ENCODE data around the gene CNTNAP2.

CNTNAP2 gene

DNA sequence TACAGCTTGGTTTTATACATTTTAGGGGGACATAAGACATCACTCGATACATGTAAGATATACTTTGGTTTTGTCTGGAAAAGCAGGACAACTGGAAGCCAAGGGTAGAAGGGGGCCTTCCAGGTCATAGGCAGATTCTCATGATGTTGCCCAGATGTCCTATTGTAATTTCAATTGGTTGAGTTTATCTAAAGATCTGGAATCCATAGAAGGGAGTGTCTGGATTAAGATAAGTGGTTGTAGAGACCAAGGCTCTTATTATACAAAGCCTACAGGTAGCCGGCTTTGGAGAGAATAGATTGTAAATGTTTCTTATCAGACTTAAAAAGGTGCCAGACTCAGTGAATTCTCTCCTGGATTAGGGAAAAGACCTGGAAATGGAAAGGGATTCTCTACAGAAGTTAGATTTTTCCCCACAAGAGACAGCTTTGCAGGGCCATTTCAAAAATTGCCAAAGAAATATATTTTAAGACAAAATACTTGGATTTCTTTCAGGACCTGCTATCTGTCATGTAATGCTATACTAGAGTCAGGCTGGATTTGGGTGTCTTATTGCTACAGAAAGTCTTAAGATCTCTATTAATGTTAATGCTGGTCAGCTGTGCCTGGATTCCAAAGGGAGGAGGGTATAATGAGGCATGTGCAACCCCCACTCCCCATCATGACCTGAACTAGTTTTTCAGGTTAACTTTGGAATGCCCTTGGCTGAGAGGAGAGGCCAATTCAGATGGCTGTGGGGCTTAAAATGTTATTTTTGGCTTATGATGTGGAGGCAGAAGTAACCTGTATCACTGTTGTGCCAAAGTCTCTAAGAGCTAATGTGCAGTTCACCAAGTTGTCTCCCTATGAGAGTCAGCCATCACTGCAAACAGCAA, 1962.8 kb downstream of the CNTNAP2 start:
- DNase-seq (ENCODE audit: insufficient read length, low spot score): no peak
- no peak for TF ChIP-seq TAF1 (IDR thresholded peaks at IDR 0.05; ENCODE audit: low read depth, low read length)
- TF ChIP-seq SPI1 (IDR thresholded peaks at IDR 0.05; ENCODE audit: low read depth, low read length): no peak
- TF ChIP-seq POLR2AphosphoS5 (IDR thresholded peaks at IDR 0.05; ENCODE audit: low read depth, low read length): no peak
- no peak for TF ChIP-seq POU2F2 (IDR thresholded peaks at IDR 0.05; ENCODE audit: low read depth, low read length)
- TF ChIP-seq POLR2A (IDR thresholded peaks at IDR 0.05; ENCODE audit: low read depth, low read length): no peak
- no peak for TF ChIP-seq PAX5 (IDR thresholded peaks at IDR 0.05; ENCODE audit: insufficient read depth, low read length, severe bottlenecking)
- no peak for FAIRE-seq

DNA sequence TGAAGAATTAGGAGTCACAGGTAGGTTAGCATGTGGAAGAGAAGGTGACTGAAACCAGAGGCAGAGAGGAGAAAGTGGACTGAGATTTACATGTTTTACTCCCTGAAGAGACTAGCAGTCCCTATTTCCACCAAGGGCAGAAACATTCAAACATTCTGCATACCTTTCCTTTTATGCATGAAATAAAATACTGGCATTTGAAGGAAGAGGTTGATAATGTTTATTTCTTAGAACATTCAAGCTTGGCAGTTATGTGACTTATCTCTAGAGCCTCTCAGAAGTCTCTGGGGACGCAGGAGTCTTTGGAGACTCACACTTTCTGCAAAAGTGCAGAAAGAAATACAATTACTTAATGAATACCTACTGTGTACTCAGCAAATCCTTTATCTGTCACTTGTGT, 1966.8 kb downstream of the CNTNAP2 start:
- no peak for DNase-seq (ENCODE audit: insufficient read length, low spot score)

GRCh38 chr7:148084138-148084537, 1967.5 kb downstream of the CNTNAP2 start:
- DNase-seq (ENCODE audit: insufficient read length, low spot score): no peak
- FAIRE-seq: peak; percentile 33
- TF ChIP-seq SPI1 (IDR thresholded peaks at IDR 0.05; ENCODE audit: low read depth, low read length) (no peak), POLR2AphosphoS5 (IDR thresholded peaks at IDR 0.05; ENCODE audit: low read depth, low read length) (no peak), POLR2A (IDR thresholded peaks at IDR 0.05; ENCODE audit: low read depth, low read length) (no peak), PAX5 (IDR thresholded peaks at IDR 0.05; ENCODE audit: insufficient read depth, low read length, severe bottlenecking) (no peak), POU2F2 (IDR thresholded peaks at IDR 0.05; ENCODE audit: low read depth, low read length) (no peak), TAF1 (IDR thresholded peaks at IDR 0.05; ENCODE audit: low read depth, low read length) (no peak)

More for the DNA sequence above, 1966.8 kb downstream of the CNTNAP2 start:
- TF ChIP-seq TAF1 (IDR thresholded peaks at IDR 0.05; ENCODE audit: low read depth, low read length): no peak
- no peak for TF ChIP-seq POLR2AphosphoS5 (IDR thresholded peaks at IDR 0.05; ENCODE audit: low read depth, low read length)
- TF ChIP-seq SPI1 (IDR thresholded peaks at IDR 0.05; ENCODE audit: low read depth, low read length): no peak
- TF ChIP-seq POU2F2 (IDR thresholded peaks at IDR 0.05; ENCODE audit: low read depth, low read length): no peak
- TF ChIP-seq PAX5 (IDR thresholded peaks at IDR 0.05; ENCODE audit: insufficient read depth, low read length, severe bottlenecking): no peak
- no peak for FAIRE-seq

DNA sequence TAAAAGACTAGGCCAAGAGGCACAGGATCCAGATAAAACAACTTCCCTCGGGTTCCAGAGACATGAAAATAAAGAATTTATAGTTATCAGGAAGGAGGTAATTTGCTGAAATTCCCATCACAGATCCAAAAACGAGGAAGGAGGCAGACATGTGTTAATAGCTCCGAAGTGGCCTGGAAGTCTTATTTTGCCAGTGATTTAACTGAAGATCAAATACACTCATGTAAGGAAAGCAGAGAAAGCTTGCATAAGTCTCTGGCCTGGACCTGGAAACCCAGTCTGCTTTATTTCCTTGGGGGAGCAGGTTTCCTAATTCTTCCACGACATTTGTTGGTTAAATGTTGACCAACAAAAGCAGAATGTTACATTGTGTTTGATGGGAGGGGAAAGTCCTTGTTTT, 1975.3 kb downstream of the CNTNAP2 start:
- FAIRE-seq (no peak), DNase-seq (ENCODE audit: insufficient read length, low spot score) (no peak)
- TF ChIP-seq POLR2AphosphoS5 (IDR thresholded peaks at IDR 0.05; ENCODE audit: low read depth, low read length): no peak
- no peak for TF ChIP-seq POLR2A (IDR thresholded peaks at IDR 0.05; ENCODE audit: low read depth, low read length)
- TF ChIP-seq POU2F2 (IDR thresholded peaks at IDR 0.05; ENCODE audit: low read depth, low read length): no peak
- no peak for TF ChIP-seq PAX5 (IDR thresholded peaks at IDR 0.05; ENCODE audit: insufficient read depth, low read length, severe bottlenecking)
- TF ChIP-seq SPI1 (IDR thresholded peaks at IDR 0.05; ENCODE audit: low read depth, low read length): no peak
- no peak for TF ChIP-seq TAF1 (IDR thresholded peaks at IDR 0.05; ENCODE audit: low read depth, low read length)

- no peak for FAIRE-seq
These were observed 1977.0 kb downstream of the CNTNAP2 start for GRCh38 chr7:148093375-148094166.

GRCh38 chr7:148095066-148095465, 1978.5 kb downstream of the CNTNAP2 start:
- DNase-seq (ENCODE audit: insufficient read length, low spot score) (no peak), FAIRE-seq (no peak)
- no peak for TF ChIP-seq SPI1 (IDR thresholded peaks at IDR 0.05; ENCODE audit: low read depth, low read length)
- no peak for TF ChIP-seq TAF1 (IDR thresholded peaks at IDR 0.05; ENCODE audit: low read depth, low read length)
- TF ChIP-seq POLR2A (IDR thresholded peaks at IDR 0.05; ENCODE audit: low read depth, low read length): no peak
- TF ChIP-seq POU2F2 (IDR thresholded peaks at IDR 0.05; ENCODE audit: low read depth, low read length): no peak
- no peak for TF ChIP-seq PAX5 (IDR thresholded peaks at IDR 0.05; ENCODE audit: insufficient read depth, low read length, severe bottlenecking)
- no peak for TF ChIP-seq POLR2AphosphoS5 (IDR thresholded peaks at IDR 0.05; ENCODE audit: low read depth, low read length)

More at GRCh38 chr7:148093375-148094166, 1977.0 kb downstream of the CNTNAP2 start:
- no peak for TF ChIP-seq POU2F2 (IDR thresholded peaks at IDR 0.05; ENCODE audit: low read depth, low read length)
- no peak for TF ChIP-seq POLR2A (IDR thresholded peaks at IDR 0.05; ENCODE audit: low read depth, low read length)
- TF ChIP-seq SPI1 (IDR thresholded peaks at IDR 0.05; ENCODE audit: low read depth, low read length): no peak
- no peak for TF ChIP-seq PAX5 (IDR thresholded peaks at IDR 0.05; ENCODE audit: insufficient read depth, low read length, severe bottlenecking)
- no peak for TF ChIP-seq POLR2AphosphoS5 (IDR thresholded peaks at IDR 0.05; ENCODE audit: low read depth, low read length)
- TF ChIP-seq TAF1 (IDR thresholded peaks at IDR 0.05; ENCODE audit: low read depth, low read length): no peak
- DNase-seq (ENCODE audit: insufficient read length, low spot score): no peak

DNA sequence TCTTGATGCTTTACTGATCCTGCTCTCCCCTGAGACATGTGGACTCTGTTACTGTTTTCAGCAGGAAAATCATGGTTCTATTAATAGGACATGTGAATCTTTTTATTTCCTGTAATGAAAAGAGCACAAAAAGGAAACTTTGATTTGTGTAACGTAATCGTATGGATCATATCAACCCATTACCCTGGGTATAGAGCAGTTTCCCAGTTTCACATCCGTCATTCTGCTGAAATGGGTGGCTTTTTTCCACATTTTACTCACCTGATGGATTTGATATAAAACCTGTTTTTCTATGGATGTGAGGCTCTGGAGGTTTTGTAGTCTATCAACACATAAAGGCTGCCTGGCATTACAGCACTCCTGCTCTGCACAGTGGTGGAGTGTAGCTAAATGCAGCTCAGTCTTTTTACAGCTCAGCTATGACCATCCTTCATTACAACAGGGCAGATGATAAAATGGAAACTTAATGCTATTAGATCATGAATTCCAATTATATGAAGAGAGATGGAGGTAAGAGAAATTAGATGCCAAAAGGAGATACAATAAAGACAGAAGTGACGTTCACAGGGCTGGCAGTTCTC, 1987.6 kb downstream of the CNTNAP2 start:
- no peak for DNase-seq (ENCODE audit: insufficient read length, low spot score)
- FAIRE-seq: no peak
- TF ChIP-seq POLR2AphosphoS5 (IDR thresholded peaks at IDR 0.05; ENCODE audit: low read depth, low read length): no peak
- no peak for TF ChIP-seq TAF1 (IDR thresholded peaks at IDR 0.05; ENCODE audit: low read depth, low read length)
- TF ChIP-seq SPI1 (IDR thresholded peaks at IDR 0.05; ENCODE audit: low read depth, low read length): no peak
- TF ChIP-seq POU2F2 (IDR thresholded peaks at IDR 0.05; ENCODE audit: low read depth, low read length): no peak
- TF ChIP-seq POLR2A (IDR thresholded peaks at IDR 0.05; ENCODE audit: low read depth, low read length): no peak
- no peak for TF ChIP-seq PAX5 (IDR thresholded peaks at IDR 0.05; ENCODE audit: insufficient read depth, low read length, severe bottlenecking)

DNA sequence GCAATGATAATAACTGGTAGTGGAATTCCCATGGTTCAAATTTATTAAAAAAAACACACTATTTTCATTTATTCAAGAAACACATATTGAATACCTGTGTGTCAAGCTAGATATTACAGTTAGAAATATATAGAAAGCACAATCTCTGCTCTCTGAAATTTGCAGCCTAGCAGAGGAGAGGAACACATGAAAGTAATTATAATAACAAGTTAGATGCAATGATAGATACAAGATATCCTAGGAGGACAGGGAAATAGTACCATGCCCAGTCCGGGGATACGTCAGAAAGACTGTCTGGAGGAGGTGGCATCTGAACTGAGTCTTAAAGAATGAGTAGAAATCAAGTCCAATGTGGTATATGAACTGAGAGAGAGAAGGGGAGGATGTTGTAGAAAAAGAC, 1988.3 kb downstream of the CNTNAP2 start:
- FAIRE-seq (no peak), DNase-seq (ENCODE audit: insufficient read length, low spot score) (no peak)
- TF ChIP-seq POLR2AphosphoS5 (IDR thresholded peaks at IDR 0.05; ENCODE audit: low read depth, low read length) (no peak), PAX5 (IDR thresholded peaks at IDR 0.05; ENCODE audit: insufficient read depth, low read length, severe bottlenecking) (no peak), POU2F2 (IDR thresholded peaks at IDR 0.05; ENCODE audit: low read depth, low read length) (no peak), TAF1 (IDR thresholded peaks at IDR 0.05; ENCODE audit: low read depth, low read length) (no peak), POLR2A (IDR thresholded peaks at IDR 0.05; ENCODE audit: low read depth, low read length) (no peak), SPI1 (IDR thresholded peaks at IDR 0.05; ENCODE audit: low read depth, low read length) (no peak)
